SK-N-SH (cell line): ENCODE data around the gene MFNG. TPM values are rescaled to one million over a fixed set of nuclear protein-coding genes. Genes with fewer than 3 reads are reported as not detected.

Experiments used
- CTCF ChIA-PET: fragments of 300-600, 350-600 bp; formaldehyde crosslinking; extraction: SDS; loops from one replicate; lab custom pipeline; 2021; lab: Yijun Ruan, JAX
- POLR2A ChIA-PET: fragments of 350-600 bp; sonication (Branson Sonifier 250); formaldehyde crosslinking; extraction: SDS; loops from one replicate; lab custom pipeline; 2020; ENCODE audit warnings: antibody characterized with exemption, inconsistent platforms; lab: Yijun Ruan, JAX
- DNase-seq: peaks from one replicate; pipeline ENCODE4 v3.0.0; 2012
- H2AFZ ChIP-seq: fragments of 200-600 bp; sonication (generic); 2 replicates; pipeline ENCODE4 v1.8.1; 2016; ENCODE audit warnings: antibody characterized with exemption, mild to moderate bottlenecking, low read depth
- H3F3A ChIP-seq: fragments of 200-600 bp; sonication (generic); replicated peaks from 2 replicates; pipeline ENCODE3; 2016; ENCODE audit warnings: antibody characterized with exemption, mild to moderate bottlenecking; ENCODE audit not compliant: insufficient read depth
- H3K27ac ChIP-seq, 2 experiments: fragments of 200-500 bp in 1 of 2; fragments of 200-600 bp in 1 of 2; sonication (Bioruptor generic) in 1 of 2; sonication (generic), shearing (Covaris generic) in 1 of 2; 2 replicates each; pipeline versions ENCODE4 v1.5.1 to v1.6.1; 2014 to 2016; ENCODE audit warnings: low read depth in 2 of 2, inconsistent platforms in 1 of 2, low read length in 1 of 2, mild to moderate bottlenecking in 1 of 2, mixed read lengths in 1 of 2
- H3K27me3 ChIP-seq: fragments of 200-600 bp; sonication (generic), shearing (Covaris generic); 2 replicates; pipeline ENCODE4 v1.6.1; 2016; ENCODE audit warnings: mixed run types; ENCODE audit not compliant: insufficient read depth
- H3K36me3 ChIP-seq, 2 experiments: fragments of 200-500 bp in 1 of 2; fragments of 200-600 bp in 1 of 2; sonication (Bioruptor generic) in 1 of 2; sonication (generic) in 1 of 2; replicated peaks in 1 of 2; 2 replicates each; pipeline versions ENCODE3 to v1.5.1; 2014 to 2016; ENCODE audit warnings: low read length in 1 of 2, mild to moderate bottlenecking in 1 of 2; ENCODE audit not compliant: insufficient read depth in 2 of 2, control insufficient read depth in 1 of 2
- H3K4me1 ChIP-seq, 2 experiments: fragments of 200-500 bp in 1 of 2; fragments of 200-600 bp in 1 of 2; sonication (Bioruptor generic) in 1 of 2; sonication (generic), shearing (Covaris generic) in 1 of 2; 2 replicates each; pipeline versions ENCODE4 v1.5.1 to v1.6.1; 2014 to 2016; ENCODE audit warnings: low read depth in 1 of 2, low read length in 1 of 2, mixed run types in 1 of 2; ENCODE audit not compliant: insufficient read depth in 2 of 2, control insufficient read depth in 1 of 2
- H3K4me2 ChIP-seq: fragments of 200-600 bp; sonication (generic), shearing (Covaris generic); 2 replicates; pipeline ENCODE4 v1.6.1; 2017; ENCODE audit warnings: mixed run types
- H3K4me3 ChIP-seq, 2 experiments: fragments of 200-500 bp in 1 of 2; fragments of 200-600 bp in 1 of 2; sonication (Bioruptor generic) in 1 of 2; sonication (generic), shearing (Covaris generic) in 1 of 2; 2 replicates each; pipeline versions ENCODE4 v1.5.1 to v1.8.1; 2014 to 2016; ENCODE audit warnings: low read depth in 2 of 2, inconsistent platforms in 1 of 2, low read length in 1 of 2, mild to moderate bottlenecking in 1 of 2, mixed read lengths in 1 of 2, moderate library complexity in 1 of 2
- H3K79me2 ChIP-seq: fragments of 200-600 bp; sonication (generic); 2 replicates; pipeline ENCODE4 v1.8.1; 2017; ENCODE audit warnings: mild to moderate bottlenecking; ENCODE audit not compliant: insufficient read depth
- H3K9ac ChIP-seq: fragments of 200-600 bp; sonication (generic); 2 replicates; pipeline ENCODE4 v1.6.1; 2017; ENCODE audit warnings: mixed run types
- H3K9me2 ChIP-seq: fragments of 200-600 bp; sonication (generic); 2 replicates; pipeline ENCODE4 v1.6.1; 2017; ENCODE audit warnings: mixed run types
- H3K9me3 ChIP-seq: fragments of 200-600 bp; sonication (generic); 2 replicates; pipeline ENCODE4 v1.6.1; 2017; ENCODE audit warnings: mixed run types, mild to moderate bottlenecking, moderate library complexity
- H4K20me1 ChIP-seq: fragments of 200-600 bp; sonication (generic); 2 replicates; pipeline ENCODE4 v1.6.1; 2017; ENCODE audit warnings: mild to moderate bottlenecking, mixed run types; ENCODE audit not compliant: insufficient read depth
- CTCF ChIP-seq: fragments of 200-600 bp; sonication (generic); IDR thresholded peaks from 2 replicates; pipeline ENCODE4 v1.6.1; 2017; ENCODE audit warnings: antibody characterized with exemption, mild to moderate bottlenecking, moderate library complexity
- ELF1 ChIP-seq: IDR thresholded peaks from 2 replicates; pipeline ENCODE4 v1.4.0; 2012
- EZH2phosphoT487 ChIP-seq: fragments of 200-600 bp; sonication (generic); IDR thresholded peaks from 2 replicates; pipeline ENCODE4 v1.6.1; 2017; ENCODE audit warnings: low read depth, mixed run types, mild to moderate bottlenecking, antibody characterized with exemption, moderate library complexity, borderline replicate concordance
- FOXM1 ChIP-seq: IDR thresholded peaks from 2 replicates; pipeline ENCODE4 v1.4.0; 2012; ENCODE audit warnings: low read depth, mild to moderate bottlenecking
- JUND ChIP-seq: IDR thresholded peaks from 2 replicates; pipeline ENCODE4 v1.4.0; 2012
- PBX3 ChIP-seq: IDR thresholded peaks from 2 replicates; pipeline ENCODE4; 2012
- RAD21 ChIP-seq: IDR thresholded peaks from 2 replicates; pipeline ENCODE4 v1.6.1; 2012; ENCODE audit warnings: mild to moderate bottlenecking, low read length
- RCOR1 ChIP-seq: fragments of 150-350 bp; IDR thresholded peaks from 2 replicates; pipeline ENCODE4 v1.6.1; 2017; ENCODE audit warnings: antibody characterized with exemption, low read length
- SIN3A ChIP-seq: IDR thresholded peaks from 2 replicates; pipeline ENCODE4 v1.6.1; 2012; ENCODE audit warnings: low read depth, mild to moderate bottlenecking, low read length, moderate library complexity, borderline replicate concordance
- SMC3 ChIP-seq: IDR thresholded peaks from 2 replicates; pipeline ENCODE4 v1.6.1; 2012; ENCODE audit warnings: low read depth, low read length, improper control_type of control experiment
- TCF12 ChIP-seq: IDR thresholded peaks from 2 replicates; pipeline ENCODE4 v1.4.0; 2012
- USF2 ChIP-seq: fragments of 150-350 bp; IDR thresholded peaks from 2 replicates; pipeline ENCODE4 v1.6.1; 2017; ENCODE audit warnings: antibody characterized with exemption, low read length, low read depth, borderline replicate concordance
- YY1 ChIP-seq: IDR thresholded peaks from 2 replicates; pipeline ENCODE4 v1.4.0; 2012; ENCODE audit warnings: low read depth, mild to moderate bottlenecking
- ZBTB33 ChIP-seq: IDR thresholded peaks from 2 replicates; pipeline ENCODE4 v1.4.0; 2012; ENCODE audit warnings: low read depth, borderline replicate concordance
- WGBS: methylation state at CpG from one replicate; pipeline ENCODE4 v1.1.6; 2017; ENCODE audit warnings: low lambda C conversion rate; 5-methylcytosine and 5-hydroxymethylcytosine counted together
- polyA plus RNA-seq, 3 experiments: library from polyadenylated mRNA; depleted of rRNA; stranded (reverse); fragments of >200 nt; gene quantifications; 2 replicates each; pipeline ENCODE4 v1.2.3, GENCODE V29; 2012
- TF ChIP-seq, protein P1 (sequence below): fragments of 150-350 bp; IDR thresholded peaks from 2 replicates; pipeline ENCODE4 v1.6.1; 2016; ENCODE audit warnings: mild to moderate bottlenecking, low read depth, low read length
- TF ChIP-seq, protein P2 (sequence below): IDR thresholded peaks from 2 replicates; pipeline ENCODE4 v1.4.0; 2012; ENCODE audit warnings: low read depth, borderline replicate concordance

The MFNG gene
- polyA plus RNA-seq, 1 of the 3 experiments (the other 2 are of a cell fraction), result 0.18 TPM

DNA sequence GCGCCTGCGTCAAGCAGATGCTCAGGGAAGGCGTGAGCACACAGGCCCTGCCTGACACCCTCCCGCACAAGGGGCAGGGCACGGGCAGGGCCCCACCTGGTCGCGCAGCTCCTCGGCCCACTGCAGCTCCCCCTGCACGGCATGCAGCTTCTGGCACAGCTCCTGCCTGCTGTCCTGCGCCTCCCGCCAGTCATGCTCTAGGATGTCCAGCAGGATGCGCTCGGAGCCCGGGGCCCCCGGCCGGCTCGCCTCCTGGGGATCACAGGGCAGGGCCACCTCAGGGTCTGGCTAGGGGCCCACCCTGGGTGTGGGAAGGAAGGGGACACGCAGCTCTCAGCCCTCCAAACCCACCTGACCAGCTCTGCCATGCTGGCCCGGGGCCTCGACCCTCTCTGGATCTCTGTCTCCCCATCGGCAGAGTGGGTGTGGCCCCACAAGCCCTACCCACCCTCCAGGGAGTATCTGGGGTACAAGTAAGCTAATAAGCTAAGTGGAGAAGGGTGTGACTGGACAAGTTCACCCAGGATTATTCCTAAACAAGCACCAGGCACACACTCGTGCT lies 22.3 kb upstream of the MFNG start:
- CTCF ChIA-PET, result interaction anchor here (0.8 to 4.0 kb wide), 12 partner anchors 9 to 192 kb away, joined by 3 to 19 read pairs (median 4); partner anchors contain the start of genes CARD10 and CDC42EP1
- peaks cover 5% of the 10 kb centered on the region for H3F3A ChIP-seq
- DNase-seq, result no peak
- H3K79me2 ChIP-seq, result peaks cover 3% of the 10 kb centered on the region; the same call in 1 of the 2 replicates
- no peaks in the 10 kb centered on the region for H3K9me2 ChIP-seq
- no peaks in the 10 kb centered on the region for H3K27me3 ChIP-seq
- no peak overlapping the region for H3K9ac ChIP-seq
- H4K20me1 ChIP-seq, result no peaks in the 10 kb centered on the region
- peaks cover 0 to 20% of the 10 kb centered on the region in 2 experiments; a peak in 1 of 4 replicates for H3K4me1 ChIP-seq
- peak overlapping the region in 1 of 2 experiments; percentile 62; a peak in 1 of 4 replicates for H3K27ac ChIP-seq
- H3K36me3 ChIP-seq, result peaks cover 0 to 6% of the 10 kb centered on the region in 2 experiments
- POLR2A ChIA-PET, result no interaction called here
- H3K4me3 ChIP-seq, result no peak overlapping the region
- TF ChIP-seq SMC3 (no peak), ZBTB33 (no peak), PBX3 (no peak), RAD21 (no peak), ELF1 (no peak), RCOR1 (no peak), FOXM1 (no peak), TCF12 (no peak), EZH2phosphoT487 (no peak), YY1 (no peak)
- TF ChIP-seq, protein P1, sequence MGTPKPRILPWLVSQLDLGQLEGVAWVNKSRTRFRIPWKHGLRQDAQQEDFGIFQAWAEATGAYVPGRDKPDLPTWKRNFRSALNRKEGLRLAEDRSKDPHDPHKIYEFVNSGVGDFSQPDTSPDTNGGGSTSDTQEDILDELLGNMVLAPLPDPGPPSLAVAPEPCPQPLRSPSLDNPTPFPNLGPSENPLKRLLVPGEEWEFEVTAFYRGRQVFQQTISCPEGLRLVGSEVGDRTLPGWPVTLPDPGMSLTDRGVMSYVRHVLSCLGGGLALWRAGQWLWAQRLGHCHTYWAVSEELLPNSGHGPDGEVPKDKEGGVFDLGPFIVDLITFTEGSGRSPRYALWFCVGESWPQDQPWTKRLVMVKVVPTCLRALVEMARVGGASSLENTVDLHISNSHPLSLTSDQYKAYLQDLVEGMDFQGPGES, result no peak
- TF ChIP-seq, protein P2, sequence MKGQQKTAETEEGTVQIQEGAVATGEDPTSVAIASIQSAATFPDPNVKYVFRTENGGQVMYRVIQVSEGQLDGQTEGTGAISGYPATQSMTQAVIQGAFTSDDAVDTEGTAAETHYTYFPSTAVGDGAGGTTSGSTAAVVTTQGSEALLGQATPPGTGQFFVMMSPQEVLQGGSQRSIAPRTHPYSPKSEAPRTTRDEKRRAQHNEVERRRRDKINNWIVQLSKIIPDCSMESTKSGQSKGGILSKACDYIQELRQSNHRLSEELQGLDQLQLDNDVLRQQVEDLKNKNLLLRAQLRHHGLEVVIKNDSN, result no peak
- H2AFZ ChIP-seq, result no peak overlapping the region
- no peak overlapping the region for H3K4me2 ChIP-seq
- H3K9me3 ChIP-seq, result no peaks in the 10 kb centered on the region
- 97% methylated on average over 6 of the region's 22 CpGs for WGBS

- Histone ChIP-seq H3K9me3 (no peaks in the 10 kb centered on the region), H3K27me3 (no peaks in the 10 kb centered on the region), H3K79me2 (no peaks in the 10 kb centered on the region), H3K4me2 (no peak overlapping the region), H2AFZ (no peak overlapping the region), H3F3A (peaks cover 3% of the 10 kb centered on the region), H3K4me3 (no peak overlapping the region), H3K9me2 (no peaks in the 10 kb centered on the region), H3K4me1 (peaks cover 0 to 20% of the 10 kb centered on the region in 2 experiments; a peak in 1 of 4 replicates), H4K20me1 (no peaks in the 10 kb centered on the region), H3K27ac (no peak overlapping the region), H3K9ac (no peak overlapping the region), H3K36me3 (peaks cover 0 to 6% of the 10 kb centered on the region in 2 experiments)
- ChIA-PET POLR2A (no interaction called here), CTCF (interaction anchor here (1.1 to 4.0 kb wide), 5 partner anchors 9 to 85 kb away, joined by 3 to 19 read pairs (median 6); partner anchors contain the start of gene CDC42EP1)
- 100% methylated on average over 4 of the region's 10 CpGs for WGBS
- no peak for DNase-seq
- no peak for TF ChIP-seq JUND
- TF ChIP-seq CTCF, result no peak
- no peak for TF ChIP-seq USF2
- no peak for TF ChIP-seq RAD21
- no peak for TF ChIP-seq SIN3A
- TF ChIP-seq, protein P1, result no peak
- no peak for TF ChIP-seq PBX3
These were observed 21.5 kb upstream of the MFNG start for GRCh38 chr22:37507731-37508130.
